Natural killer cell treated with Interleukin-12 subunit alpha and Interleukin-12 subunit beta and Interleukin-15 and Interleukin-18, amount 100 ng/mL, for 72 hours (primary cell): Measurements from ENCODE around the gene FAM47B. TPM values are rescaled to one million over a fixed set of nuclear protein-coding genes. Genes with fewer than 3 reads are reported as not detected.

Experiments used
- ATAC-seq, 2 donors: fragments of 150-1000 bp; cut with Tn5 transposase in 1 of 2; sonication (Bioruptor Pico), chemical (Tn5 transposase) in 1 of 2; 2 replicates each; pipeline ENCODE4 v1.10.0; 2021
- DNase-seq: peaks from one replicate; pipeline ENCODE4 v3.0.0; 2022; ENCODE audit warnings: low spot score
- H3K27ac Mint-ChIP-seq, 2 donors: 1 replicate in 1 of 2; 2 replicates in 1 of 2; pipeline ENCODE4 v1.8.0; 2022; ENCODE audit warnings: mixed read lengths in 2 of 2, mild to moderate bottlenecking in 1 of 2, moderate library complexity in 1 of 2
- H3K27me3 Mint-ChIP-seq, 2 donors: 1 replicate in 1 of 2; 2 replicates in 1 of 2; pipeline ENCODE4 v1.8.0; 2022; ENCODE audit warnings: mixed read lengths in 2 of 2
- H3K36me3 Mint-ChIP-seq: one replicate; pipeline ENCODE4 v1.8.0; 2022; ENCODE audit warnings: mixed read lengths
- H3K4me1 Mint-ChIP-seq, 2 donors: 1 replicate in 1 of 2; 2 replicates in 1 of 2; pipeline ENCODE4 v1.8.0; 2022; ENCODE audit warnings: low read depth in 2 of 2, mixed read lengths in 2 of 2, mild to moderate bottlenecking in 1 of 2
- H3K4me3 Mint-ChIP-seq: one replicate; pipeline ENCODE4 v1.8.0; 2022; ENCODE audit warnings: mixed read lengths
- H3K9me3 Mint-ChIP-seq: 2 replicates; pipeline ENCODE4 v1.8.0; 2022; ENCODE audit warnings: mixed read lengths
- total RNA-seq, 2 donors: library from RNA; stranded (reverse); gene quantifications; one replicate each; pipeline ENCODE4 v1.2.3, GENCODE V29; 2022

The FAM47B gene
- total RNA-seq, result not detected

DNA sequence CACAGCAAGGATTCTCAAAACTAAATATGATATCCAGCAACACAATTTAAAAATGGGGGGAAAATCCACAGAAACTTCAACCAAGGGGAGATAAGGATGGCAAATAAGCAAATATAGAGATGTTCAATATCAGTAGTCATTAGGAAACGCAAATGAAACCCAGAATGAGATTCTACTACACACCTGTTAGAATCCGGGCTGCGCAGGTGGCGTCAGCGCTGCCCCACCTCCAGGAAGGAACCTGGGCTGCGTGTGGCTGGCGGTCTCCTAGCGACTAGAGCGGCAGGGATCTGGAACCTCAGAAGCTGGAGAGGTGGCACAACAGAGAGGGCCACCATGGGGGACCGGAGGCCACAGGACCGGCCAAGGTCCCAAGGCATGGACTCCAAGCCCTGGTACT lies at the start of gene FAM47B:
Gene FAM47B, plus strand, starts transcription at position 301 of the 400 bp plus-strand sequence. Its CDS starts 36 bp downstream, at position 337.
- DNase-seq (no peak), ATAC-seq (no peak)
- Mint-ChIP-seq H3K27me3 (no peaks in the 10 kb centered on the region), H3K27ac (no peak within 1 kb of the TSS), H3K4me3 (no peak within 1 kb of the TSS), H3K4me1 (no peaks in the 10 kb centered on the region), H3K9me3 (peaks cover 6% of the 10 kb centered on the region), H3K36me3 (no peaks in the 10 kb centered on the region)

DNA sequence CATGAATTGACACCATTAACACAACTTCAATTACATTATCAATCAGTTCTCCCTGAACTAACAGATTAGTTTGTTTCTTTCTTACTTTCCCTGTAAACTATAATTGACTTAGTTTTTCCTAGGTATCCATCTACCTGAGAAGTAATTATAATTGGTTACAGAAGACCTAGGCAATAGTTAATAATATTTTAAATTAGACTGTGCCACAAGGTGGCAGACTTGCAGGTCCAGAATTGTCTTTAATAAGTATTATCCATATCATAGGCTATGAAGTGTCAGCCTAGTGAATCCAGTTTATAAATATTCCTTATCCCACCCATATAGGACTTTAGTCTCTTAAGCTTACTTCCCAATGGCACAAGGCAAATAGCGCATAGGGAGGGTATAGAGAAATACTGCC lies 48.9 kb upstream of the FAM47B start:
- Mint-ChIP-seq H3K4me3 (no peak overlapping the region), H3K9me3 (peaks cover 8% of the 10 kb centered on the region)
- no peak for ATAC-seq

DNA sequence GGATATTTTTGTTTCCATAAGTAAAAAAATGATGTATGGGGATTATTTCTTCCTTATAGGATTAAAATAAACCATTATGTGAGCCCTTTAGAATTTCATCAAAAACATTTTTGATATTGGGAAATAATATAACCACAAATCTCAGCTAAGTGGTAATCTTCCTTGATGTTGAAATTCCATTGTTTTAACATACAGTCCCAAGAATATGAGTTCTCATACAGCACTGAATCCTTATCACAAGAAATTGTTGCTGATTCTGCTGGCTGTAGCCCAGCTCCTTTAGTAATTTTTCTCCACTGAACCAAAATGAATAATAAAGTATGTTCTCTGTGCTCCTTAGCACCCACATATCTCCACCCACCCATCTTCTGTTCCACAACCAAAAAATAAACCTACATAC lies 41.9 kb upstream of the FAM47B start:
- H3K4me3 Mint-ChIP-seq, result no peak overlapping the region
- no peaks in the 10 kb centered on the region for H3K27me3 Mint-ChIP-seq
- H3K36me3 Mint-ChIP-seq, result no peaks in the 10 kb centered on the region
- H3K27ac Mint-ChIP-seq, result no peak overlapping the region
- DNase-seq (no peak), ATAC-seq (no peak)
- H3K4me1 Mint-ChIP-seq, result no peaks in the 10 kb centered on the region
- H3K9me3 Mint-ChIP-seq, result peaks cover 9% of the 10 kb centered on the region

More for the DNA sequence above, 48.9 kb upstream of the FAM47B start:
- Mint-ChIP-seq H3K27ac (no peak overlapping the region), H3K36me3 (no peaks in the 10 kb centered on the region), H3K4me1 (no peaks in the 10 kb centered on the region), H3K27me3 (no peaks in the 10 kb centered on the region)
- no peak for DNase-seq

DNA sequence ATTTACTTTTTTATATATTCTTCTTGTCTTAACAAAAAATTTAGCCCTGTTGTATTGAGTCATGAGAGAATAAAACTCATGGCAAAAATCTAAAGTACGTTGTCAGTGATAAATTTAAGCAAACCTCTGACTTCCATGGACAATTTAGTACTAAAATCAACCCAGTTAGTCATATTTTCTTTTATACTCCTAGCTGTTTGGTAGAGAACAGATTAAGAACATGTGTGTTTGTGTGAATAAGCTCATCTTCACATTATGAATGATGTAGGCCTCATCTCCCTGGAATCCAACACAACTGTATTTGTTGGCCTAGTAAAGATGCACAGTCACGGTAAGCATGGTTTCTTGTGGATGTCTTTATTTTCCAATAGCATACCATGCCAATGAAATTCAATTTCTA lies 40.8 kb upstream of the FAM47B start:
- no peaks in the 10 kb centered on the region for H3K36me3 Mint-ChIP-seq
- H3K9me3 Mint-ChIP-seq, result peaks cover 9% of the 10 kb centered on the region
- H3K4me3 Mint-ChIP-seq, result no peak overlapping the region
- no peak for DNase-seq
- H3K4me1 Mint-ChIP-seq, result no peaks in the 10 kb centered on the region
- no peaks in the 10 kb centered on the region for H3K27me3 Mint-ChIP-seq
- no peak for ATAC-seq
- no peak overlapping the region for H3K27ac Mint-ChIP-seq

DNA sequence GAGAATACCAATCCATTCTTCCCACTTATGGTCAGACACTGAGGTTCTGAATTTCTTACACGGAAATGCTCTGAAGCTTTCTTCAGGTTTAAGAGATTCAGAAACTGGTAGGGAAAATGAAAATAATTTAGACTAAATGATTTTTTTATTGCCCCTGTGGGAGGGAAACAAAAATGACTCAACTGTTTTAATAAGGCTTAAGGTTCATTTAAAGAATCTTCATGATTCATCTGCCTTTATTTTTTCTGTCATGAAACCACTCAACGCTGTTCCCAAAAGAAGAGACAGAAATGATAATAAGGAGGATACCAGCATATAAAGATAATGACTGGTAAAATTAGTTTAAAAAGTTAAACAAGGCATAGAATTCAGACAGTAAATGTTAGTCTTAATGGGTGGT lies 39.3 kb upstream of the FAM47B start:
- Mint-ChIP-seq H3K4me1 (no peaks in the 10 kb centered on the region), H3K27ac (no peak overlapping the region), H3K4me3 (no peak overlapping the region), H3K9me3 (peaks cover 6% of the 10 kb centered on the region), H3K27me3 (no peaks in the 10 kb centered on the region), H3K36me3 (no peaks in the 10 kb centered on the region)
- DNase-seq (no peak), ATAC-seq (no peak)

DNA sequence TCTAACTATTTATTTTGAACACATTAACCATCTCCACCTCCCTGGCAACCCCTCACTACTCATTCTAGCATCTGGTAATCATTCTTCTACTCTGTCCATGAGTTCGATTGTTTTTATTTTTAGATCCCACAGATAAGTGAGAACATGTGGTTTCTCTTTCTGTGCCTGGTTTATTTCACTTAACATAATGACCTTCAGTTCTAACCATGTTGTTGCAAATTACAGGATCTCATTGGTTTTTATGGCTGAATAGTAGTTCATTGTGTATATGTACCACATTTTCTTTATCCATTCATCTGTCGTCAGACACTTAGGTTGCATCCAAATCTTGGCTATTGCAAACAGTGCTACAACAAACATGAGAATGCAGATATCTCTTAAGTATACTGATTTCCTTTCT lies 33.4 kb upstream of the FAM47B start:
- H3K27me3 Mint-ChIP-seq, result peaks cover 0 to 5% of the 10 kb centered on the region in 2 donors
- ATAC-seq (no peak), DNase-seq (no peak)
- peaks cover 13% of the 10 kb centered on the region for H3K9me3 Mint-ChIP-seq
- H3K27ac Mint-ChIP-seq, result no peak overlapping the region
- H3K4me1 Mint-ChIP-seq, result no peaks in the 10 kb centered on the region
- H3K4me3 Mint-ChIP-seq, result no peak overlapping the region
- H3K36me3 Mint-ChIP-seq, result peaks cover 4% of the 10 kb centered on the region

DNA sequence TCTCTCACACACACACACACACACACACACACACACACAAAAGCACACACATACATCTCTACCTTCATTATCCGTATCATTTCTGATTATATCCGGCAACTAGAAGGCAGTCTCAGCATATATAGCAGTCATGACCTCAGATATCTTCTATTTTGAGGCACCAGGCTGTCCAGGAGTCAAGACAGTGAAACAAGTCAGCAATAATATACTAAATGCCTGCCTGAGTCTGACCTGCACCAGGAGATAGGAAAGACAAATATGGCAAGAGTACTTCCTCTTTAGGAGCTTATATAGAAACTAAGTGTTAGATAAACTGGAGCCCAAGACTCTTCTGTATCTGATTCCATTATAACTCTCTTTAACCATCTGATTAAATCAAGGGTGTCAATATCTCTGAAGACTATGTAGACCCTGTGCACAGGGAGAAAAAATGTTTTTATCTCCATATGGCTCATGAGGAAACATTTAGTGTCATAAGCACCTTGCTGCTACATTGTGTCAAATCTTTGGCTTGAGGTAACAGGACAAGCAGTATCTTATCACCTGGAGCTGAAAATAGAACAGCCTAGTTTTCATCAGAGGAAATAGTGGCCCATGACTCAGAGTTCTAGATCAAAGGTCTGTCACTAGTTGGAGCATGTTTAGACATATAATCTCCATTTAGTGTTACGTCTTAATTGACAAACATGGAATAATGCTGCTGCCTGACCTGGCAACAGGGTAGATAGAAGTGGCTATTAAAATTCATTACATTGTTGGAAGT lies 27.0 kb upstream of the FAM47B start:
- no peak for ATAC-seq
- H3K27me3 Mint-ChIP-seq, result peaks cover 0 to 2% of the 10 kb centered on the region in 2 donors

DNA sequence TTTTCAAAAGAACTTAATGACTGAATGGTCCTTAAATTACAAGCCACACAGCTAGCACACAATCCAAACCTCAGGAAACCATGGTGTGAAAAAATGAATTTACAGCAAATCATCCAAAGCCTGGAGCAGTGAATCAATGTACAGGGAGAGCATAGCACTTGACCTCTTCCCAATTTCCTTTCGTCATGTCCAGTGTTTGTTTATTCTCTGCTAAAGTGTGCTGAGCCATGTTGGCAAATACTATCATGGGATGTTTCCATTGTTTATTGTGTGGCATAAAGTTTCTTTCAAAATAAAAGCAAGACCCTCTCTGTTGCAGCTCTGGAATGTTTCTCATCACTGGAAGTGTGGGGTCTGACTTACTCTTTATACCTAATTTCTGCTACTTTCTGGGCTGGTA lies 25.4 kb upstream of the FAM47B start:
- no peak for DNase-seq
- Mint-ChIP-seq H3K9me3 (peaks cover 2% of the 10 kb centered on the region), H3K27ac (no peak overlapping the region), H3K4me1 (no peaks in the 10 kb centered on the region), H3K27me3 (peaks cover 0 to under 1% of the 10 kb centered on the region in 2 donors), H3K36me3 (no peaks in the 10 kb centered on the region), H3K4me3 (no peak overlapping the region)
- ATAC-seq, result no peak

More for the DNA sequence above, 27.0 kb upstream of the FAM47B start:
- Mint-ChIP-seq H3K27ac (no peak overlapping the region), H3K4me1 (no peaks in the 10 kb centered on the region), H3K9me3 (peaks cover 6% of the 10 kb centered on the region), H3K36me3 (no peaks in the 10 kb centered on the region), H3K4me3 (no peak overlapping the region)
- no peak for DNase-seq

DNA sequence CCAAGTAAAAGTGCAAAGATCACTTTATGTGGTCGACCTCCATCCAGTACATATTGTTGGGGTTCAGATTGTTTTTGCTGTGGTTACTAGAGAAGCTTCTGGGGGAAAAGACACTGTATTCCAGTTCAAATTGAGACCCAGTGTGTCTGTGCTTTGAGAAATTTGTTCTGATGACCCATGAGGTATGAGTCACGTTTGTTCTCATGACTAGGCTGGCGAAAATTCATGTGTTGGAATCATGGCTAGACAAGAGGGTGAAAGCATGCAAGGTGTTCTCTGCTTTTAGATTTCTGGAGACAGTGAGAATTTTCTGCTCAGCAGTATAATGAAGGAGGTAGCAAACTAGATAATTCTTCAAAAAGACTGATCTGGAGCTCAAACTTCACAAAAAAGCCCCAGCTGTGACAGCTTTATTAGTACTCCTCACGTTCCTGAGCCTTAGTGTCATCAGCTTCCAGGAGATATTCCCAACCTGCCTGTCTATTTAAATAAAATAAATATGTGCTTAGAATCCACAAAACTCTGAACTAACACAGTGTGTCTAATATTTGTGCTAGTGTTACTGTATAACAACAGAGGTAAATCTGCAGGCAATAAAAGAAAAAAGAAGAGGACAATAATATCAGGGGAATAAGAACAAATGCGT lies 24.4 kb upstream of the FAM47B start:
- H3K4me3 Mint-ChIP-seq, result no peak overlapping the region
- DNase-seq (no peak), ATAC-seq (no peak)
- no peaks in the 10 kb centered on the region for H3K27me3 Mint-ChIP-seq
- no peak overlapping the region for H3K27ac Mint-ChIP-seq
- H3K9me3 Mint-ChIP-seq, result peaks cover 2% of the 10 kb centered on the region
- no peaks in the 10 kb centered on the region for H3K4me1 Mint-ChIP-seq
- no peaks in the 10 kb centered on the region for H3K36me3 Mint-ChIP-seq

DNA sequence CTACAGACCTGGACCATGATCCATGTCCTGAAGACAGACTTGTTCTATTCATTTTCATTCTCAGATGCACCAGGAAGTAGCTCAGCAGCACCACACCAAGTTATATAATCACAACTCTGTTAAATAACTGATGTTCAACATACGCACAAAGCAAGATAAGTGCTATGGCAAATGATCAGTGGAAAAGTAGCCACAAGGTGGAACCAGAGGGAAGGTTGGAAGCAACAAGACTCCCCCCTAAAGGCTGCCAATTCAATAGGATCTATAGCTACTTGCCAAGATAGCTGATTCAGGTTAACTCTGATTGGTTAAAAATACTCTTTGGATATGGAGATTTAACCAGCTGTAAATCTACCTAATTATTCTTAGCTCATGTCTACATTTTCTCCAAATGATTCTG lies 23.7 kb upstream of the FAM47B start:
- no peak for DNase-seq
- no peak for ATAC-seq
- no peaks in the 10 kb centered on the region for H3K27me3 Mint-ChIP-seq
- no peak overlapping the region for H3K4me3 Mint-ChIP-seq
- no peaks in the 10 kb centered on the region for H3K36me3 Mint-ChIP-seq
- no peak overlapping the region for H3K27ac Mint-ChIP-seq
- peaks cover 2% of the 10 kb centered on the region for H3K9me3 Mint-ChIP-seq
- H3K4me1 Mint-ChIP-seq, result no peaks in the 10 kb centered on the region

DNA sequence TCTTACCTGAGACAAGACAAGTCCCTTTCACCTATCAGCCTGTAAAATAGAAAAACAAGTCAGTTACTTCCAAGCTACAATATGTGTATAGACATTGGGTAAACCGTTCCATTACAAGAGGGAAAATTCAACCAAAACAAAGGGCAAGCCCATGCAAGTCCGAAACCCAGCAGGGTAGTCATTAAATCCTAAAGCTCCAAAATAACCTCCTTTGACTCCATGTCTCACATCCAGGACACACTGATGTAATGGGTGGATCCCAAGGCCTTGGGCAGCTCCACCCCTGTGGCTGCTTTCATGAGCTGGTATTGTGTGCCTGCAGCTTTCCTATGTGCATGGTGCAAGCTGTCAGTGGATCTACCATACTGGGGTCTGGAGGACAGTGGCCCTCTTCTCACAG lies 14.7 kb upstream of the FAM47B start:
- ATAC-seq, result no peak
- Mint-ChIP-seq H3K4me1 (no peaks in the 10 kb centered on the region), H3K4me3 (no peak overlapping the region), H3K27ac (no peak overlapping the region), H3K36me3 (no peaks in the 10 kb centered on the region), H3K9me3 (peaks cover 9% of the 10 kb centered on the region), H3K27me3 (no peaks in the 10 kb centered on the region)
- DNase-seq, result no peak

DNA sequence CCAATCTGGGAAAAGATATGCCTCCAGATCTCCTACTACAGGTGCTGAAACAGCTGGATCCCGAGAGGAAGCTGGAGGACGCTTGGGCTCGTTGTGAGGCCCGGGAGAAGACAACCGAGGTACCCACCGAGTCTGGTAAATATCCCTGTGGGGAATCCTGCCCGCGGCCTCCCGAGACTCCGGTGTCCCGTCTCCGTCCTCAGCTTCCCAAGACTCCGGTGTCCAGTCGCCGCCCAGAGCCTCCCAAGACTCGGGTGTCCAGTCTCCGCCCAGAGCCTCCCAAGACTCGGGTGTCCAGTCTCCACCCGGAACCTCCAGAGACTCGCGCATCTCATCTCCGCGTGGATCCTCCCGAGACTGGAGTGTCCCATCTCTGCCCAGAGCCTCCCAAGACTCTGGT lies 639 bp downstream of the FAM47B start:
- DNase-seq (no peak), ATAC-seq (no peak)
- peaks cover 6% of the 10 kb centered on the region for H3K9me3 Mint-ChIP-seq
- H3K27me3 Mint-ChIP-seq, result no peaks in the 10 kb centered on the region
- no peaks in the 10 kb centered on the region for H3K4me1 Mint-ChIP-seq
- no peak overlapping the region for H3K27ac Mint-ChIP-seq
- no peak overlapping the region for H3K4me3 Mint-ChIP-seq
- no peaks in the 10 kb centered on the region for H3K36me3 Mint-ChIP-seq

DNA sequence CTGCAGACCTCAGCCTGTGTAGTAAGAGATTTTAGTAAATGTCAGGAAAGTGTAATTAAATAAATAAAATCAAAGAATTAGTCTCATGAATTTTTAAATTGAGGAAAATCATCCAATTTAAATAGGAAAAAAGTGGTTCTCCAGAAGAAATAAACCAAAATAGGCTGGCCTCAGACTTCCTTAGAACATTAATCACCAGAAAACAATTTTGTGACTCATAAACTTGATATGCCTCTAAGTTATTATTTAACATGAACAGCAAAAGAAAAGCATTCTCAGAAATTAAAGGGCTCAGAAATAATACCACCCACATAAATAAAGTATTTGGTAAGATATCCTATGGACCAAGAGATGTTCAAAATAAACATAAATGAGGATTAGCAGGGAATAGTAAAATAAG lies 14.3 kb downstream of the FAM47B start:
- no peaks in the 10 kb centered on the region for H3K4me1 Mint-ChIP-seq
- peaks cover 3% of the 10 kb centered on the region for H3K9me3 Mint-ChIP-seq
- no peak overlapping the region for H3K4me3 Mint-ChIP-seq
- no peak overlapping the region for H3K27ac Mint-ChIP-seq
- no peak for DNase-seq
- H3K27me3 Mint-ChIP-seq, result peaks cover 0 to 2% of the 10 kb centered on the region in 2 donors
- H3K36me3 Mint-ChIP-seq, result no peaks in the 10 kb centered on the region
- ATAC-seq, result no peak

DNA sequence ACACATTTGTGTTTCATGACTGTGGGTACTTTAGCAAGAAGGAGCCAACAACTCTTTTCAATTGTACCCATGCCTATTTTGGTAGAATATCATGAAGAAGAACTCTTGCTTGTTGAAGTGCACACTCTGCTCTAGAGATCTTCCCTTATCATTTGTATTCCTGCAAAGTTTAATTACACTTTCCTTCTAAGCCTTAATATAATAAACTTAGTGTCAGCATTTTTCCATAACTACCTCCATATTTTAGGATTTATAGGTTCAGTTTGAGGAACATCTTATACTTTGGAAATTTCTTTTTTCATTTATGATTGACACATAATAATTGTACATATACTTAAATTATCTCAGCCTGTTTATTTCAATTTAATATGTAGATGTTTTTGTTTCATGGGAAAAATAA lies 19.1 kb downstream of the FAM47B start:
- Mint-ChIP-seq H3K9me3 (no peaks in the 10 kb centered on the region), H3K4me1 (no peaks in the 10 kb centered on the region), H3K4me3 (no peak overlapping the region), H3K27ac (no peak overlapping the region), H3K36me3 (no peaks in the 10 kb centered on the region), H3K27me3 (peaks cover 0 to 4% of the 10 kb centered on the region in 2 donors)
- no peak for ATAC-seq
- DNase-seq, result no peak
